ENCODE results near the gene HP. TPM values are rescaled to one million over a fixed set of nuclear protein-coding genes. Genes with fewer than 3 reads are reported as not detected.

The HP gene
- total and polyA plus RNA-seq, 2 of the 13 experiments (the other 11 are each of a cell fraction or from before 2014, with no cell fraction given) = 387 to 524 TPM

- TF ChIP-seq ZBTB40 (IDR thresholded peaks at IDR 0.05) = no peak
- no peak for TF ChIP-seq ZBTB40 (CRISPR knock-in tag; IDR thresholded peaks at IDR 0.05)
- TF ChIP-seq HCFC1 (IDR thresholded peaks at IDR 0.05; ENCODE audit: low read depth, low read length) = no peak
- no peak for TF ChIP-seq ZNF557 (CRISPR knock-in tag; IDR thresholded peaks at IDR 0.05)
- TF ChIP-seq KLF12 (CRISPR knock-in tag; IDR thresholded peaks at IDR 0.05; ENCODE audit: borderline replicate concordance) = no peak
- no peak for TF ChIP-seq CSRNP1 (CRISPR knock-in tag; IDR thresholded peaks at IDR 0.05)
- TF ChIP-seq ZNF501 (CRISPR knock-in tag; IDR thresholded peaks at IDR 0.05) = no peak
- TF ChIP-seq BCL3 (CRISPR knock-in tag; IDR thresholded peaks at IDR 0.05) = peak; percentile 71; the same call in 1 of the 2 replicates
- TF ChIP-seq, protein P1, sequence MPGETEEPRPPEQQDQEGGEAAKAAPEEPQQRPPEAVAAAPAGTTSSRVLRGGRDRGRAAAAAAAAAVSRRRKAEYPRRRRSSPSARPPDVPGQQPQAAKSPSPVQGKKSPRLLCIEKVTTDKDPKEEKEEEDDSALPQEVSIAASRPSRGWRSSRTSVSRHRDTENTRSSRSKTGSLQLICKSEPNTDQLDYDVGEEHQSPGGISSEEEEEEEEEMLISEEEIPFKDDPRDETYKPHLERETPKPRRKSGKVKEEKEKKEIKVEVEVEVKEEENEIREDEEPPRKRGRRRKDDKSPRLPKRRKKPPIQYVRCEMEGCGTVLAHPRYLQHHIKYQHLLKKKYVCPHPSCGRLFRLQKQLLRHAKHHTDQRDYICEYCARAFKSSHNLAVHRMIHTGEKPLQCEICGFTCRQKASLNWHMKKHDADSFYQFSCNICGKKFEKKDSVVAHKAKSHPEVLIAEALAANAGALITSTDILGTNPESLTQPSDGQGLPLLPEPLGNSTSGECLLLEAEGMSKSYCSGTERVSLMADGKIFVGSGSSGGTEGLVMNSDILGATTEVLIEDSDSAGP (CRISPR knock-in tag; IDR thresholded peaks at IDR 0.05; ENCODE audit: borderline replicate concordance) = peak; percentile 57
- TF ChIP-seq, protein P2, sequence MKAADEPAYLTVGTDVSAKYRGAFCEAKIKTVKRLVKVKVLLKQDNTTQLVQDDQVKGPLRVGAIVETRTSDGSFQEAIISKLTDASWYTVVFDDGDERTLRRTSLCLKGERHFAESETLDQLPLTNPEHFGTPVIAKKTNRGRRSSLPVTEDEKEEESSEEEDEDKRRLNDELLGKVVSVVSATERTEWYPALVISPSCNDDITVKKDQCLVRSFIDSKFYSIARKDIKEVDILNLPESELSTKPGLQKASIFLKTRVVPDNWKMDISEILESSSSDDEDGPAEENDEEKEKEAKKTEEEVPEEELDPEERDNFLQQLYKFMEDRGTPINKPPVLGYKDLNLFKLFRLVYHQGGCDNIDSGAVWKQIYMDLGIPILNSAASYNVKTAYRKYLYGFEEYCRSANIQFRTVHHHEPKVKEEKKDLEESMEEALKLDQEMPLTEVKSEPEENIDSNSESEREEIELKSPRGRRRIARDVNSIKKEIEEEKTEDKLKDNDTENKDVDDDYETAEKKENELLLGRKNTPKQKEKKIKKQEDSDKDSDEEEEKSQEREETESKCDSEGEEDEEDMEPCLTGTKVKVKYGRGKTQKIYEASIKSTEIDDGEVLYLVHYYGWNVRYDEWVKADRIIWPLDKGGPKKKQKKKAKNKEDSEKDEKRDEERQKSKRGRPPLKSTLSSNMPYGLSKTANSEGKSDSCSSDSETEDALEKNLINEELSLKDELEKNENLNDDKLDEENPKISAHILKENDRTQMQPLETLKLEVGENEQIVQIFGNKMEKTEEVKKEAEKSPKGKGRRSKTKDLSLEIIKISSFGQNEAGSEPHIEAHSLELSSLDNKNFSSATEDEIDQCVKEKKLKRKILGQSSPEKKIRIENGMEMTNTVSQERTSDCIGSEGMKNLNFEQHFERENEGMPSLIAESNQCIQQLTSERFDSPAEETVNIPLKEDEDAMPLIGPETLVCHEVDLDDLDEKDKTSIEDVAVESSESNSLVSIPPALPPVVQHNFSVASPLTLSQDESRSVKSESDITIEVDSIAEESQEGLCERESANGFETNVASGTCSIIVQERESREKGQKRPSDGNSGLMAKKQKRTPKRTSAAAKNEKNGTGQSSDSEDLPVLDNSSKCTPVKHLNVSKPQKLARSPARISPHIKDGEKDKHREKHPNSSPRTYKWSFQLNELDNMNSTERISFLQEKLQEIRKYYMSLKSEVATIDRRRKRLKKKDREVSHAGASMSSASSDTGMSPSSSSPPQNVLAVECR (CRISPR knock-in tag; IDR thresholded peaks at IDR 0.05; ENCODE audit: borderline replicate concordance) = peak; percentile 58; the same call in 1 of the 2 replicates
- no peak for TF ChIP-seq KAT2B (IDR thresholded peaks at IDR 0.05; ENCODE audit: borderline replicate concordance, low read depth, low read length)
Measured at GRCh38 chr16:72099377-72099818, 45.1 kb downstream of the HP start (continued).

Measured in HepG2 (cell line).